Hematopoietic multipotent progenitor cell treated with erythropoietin and hydrocortisone succinate and interleukin-3 and kit ligand, for 8 days (in vitro differentiated cells): ENCODE results near the gene KATNB1.

Source experiments
- DNase-seq: peaks from one replicate; pipeline ENCODE4 v3.0.0-alpha.2; 2015

The KATNB1 gene

GRCh38 chr16:57735755-57736418, at the start of gene KATNB1:
Gene KATNB1 (plus strand): TSS chr16:57735770. CDS start chr16:57737244, 1,474 bp downstream.
- DNase-seq: no peak

GRCh38 chr16:57686577-57686976, 49.0 kb upstream of the KATNB1 start:
- DNase-seq: no peak

- DNase-seq: no peak
Measured at GRCh38 chr16:57687363-57687929, 48.1 kb upstream of the KATNB1 start.

GRCh38 chr16:57688487-57688986, 47.0 kb upstream of the KATNB1 start:
- no peak for DNase-seq

- peak; percentile 9 for DNase-seq
Measured at GRCh38 chr16:57688987-57689761, 46.4 kb upstream of the KATNB1 start.

GRCh38 chr16:57689762-57690558, 45.6 kb upstream of the KATNB1 start:
- DNase-seq: peak; percentile 98

GRCh38 chr16:57690782-57691471, 44.6 kb upstream of the KATNB1 start:
- peak; percentile 82 for DNase-seq

GRCh38 chr16:57692636-57693035, 42.9 kb upstream of the KATNB1 start:
- no peak for DNase-seq

GRCh38 chr16:57693550-57693949, 42.0 kb upstream of the KATNB1 start:
- DNase-seq: no peak

- DNase-seq: no peak
Measured at GRCh38 chr16:57694231-57694724, 41.3 kb upstream of the KATNB1 start.

- peak; percentile 89 for DNase-seq
Measured at GRCh38 chr16:57694725-57695679, 40.6 kb upstream of the KATNB1 start, which contains the start of gene DRC7. Gene DRC7 (plus strand): TSS chr16:57694806. CDS start chr16:57697950, 3,144 bp downstream.

GRCh38 chr16:57695680-57696069, 39.9 kb upstream of the KATNB1 start:
- peak; percentile 76 for DNase-seq

- peak; percentile 23 for DNase-seq
Measured at GRCh38 chr16:57696240-57696639, 39.3 kb upstream of the KATNB1 start.

GRCh38 chr16:57697896-57698537, 37.6 kb upstream of the KATNB1 start:
- DNase-seq: no peak

- no peak for DNase-seq
Measured at GRCh38 chr16:57698812-57699405, 36.7 kb upstream of the KATNB1 start.

GRCh38 chr16:57699481-57699880, 36.1 kb upstream of the KATNB1 start:
- DNase-seq: no peak

- DNase-seq: peak; percentile 39
Measured at GRCh38 chr16:57699899-57700298, 35.7 kb upstream of the KATNB1 start.

GRCh38 chr16:57700781-57701551, 34.6 kb upstream of the KATNB1 start:
- DNase-seq: peak; percentile 76

- no peak for DNase-seq
Measured at GRCh38 chr16:57701759-57702371, 33.7 kb upstream of the KATNB1 start.
